HG02840 (cell line): Measurements from ENCODE around the gene GGTLC1.

ENCODE experiments used
- ATAC-seq: cut with Tn5 transposase; IDR thresholded peaks from one replicate; pipeline ENCODE4 v1.9.1; 2021; ENCODE audit warnings: mild to moderate bottlenecking, moderate library complexity, moderate number of reproducible peaks; ENCODE audit not compliant: unreplicated experiment, low FRiP score

The GGTLC1 gene

GRCh38 chr20:23988561-23988960 is at the start of gene GGTLC1:
GGTLC1 (minus strand) TSS chr20:23988779; CDS start chr20:23986611, 2,168 bp downstream.
- ATAC-seq = no peak

DNA sequence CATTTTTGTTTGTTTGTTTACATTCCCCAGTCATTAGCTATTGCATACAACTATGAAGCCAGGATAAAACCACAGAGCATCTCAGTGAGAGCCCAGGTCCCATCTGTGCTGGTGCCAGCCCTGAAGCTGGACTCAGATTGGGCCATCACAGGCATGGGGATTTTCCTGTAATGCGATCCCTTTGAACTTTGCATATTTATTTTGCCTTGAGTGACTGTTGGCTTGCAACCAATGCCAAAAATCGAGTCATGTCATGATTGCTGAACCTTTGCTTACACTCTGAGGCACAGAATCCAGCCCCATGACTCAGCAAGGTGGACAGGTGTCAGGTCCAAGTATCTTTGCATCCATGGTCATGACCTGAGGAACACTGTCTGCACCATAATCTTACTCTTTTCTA is 46.2 kb upstream of the GGTLC1 start:
- no peak for ATAC-seq

- ATAC-seq = no peak
Observed at GRCh38 chr20:24033565-24033964, 45.0 kb upstream of the GGTLC1 start.

DNA sequence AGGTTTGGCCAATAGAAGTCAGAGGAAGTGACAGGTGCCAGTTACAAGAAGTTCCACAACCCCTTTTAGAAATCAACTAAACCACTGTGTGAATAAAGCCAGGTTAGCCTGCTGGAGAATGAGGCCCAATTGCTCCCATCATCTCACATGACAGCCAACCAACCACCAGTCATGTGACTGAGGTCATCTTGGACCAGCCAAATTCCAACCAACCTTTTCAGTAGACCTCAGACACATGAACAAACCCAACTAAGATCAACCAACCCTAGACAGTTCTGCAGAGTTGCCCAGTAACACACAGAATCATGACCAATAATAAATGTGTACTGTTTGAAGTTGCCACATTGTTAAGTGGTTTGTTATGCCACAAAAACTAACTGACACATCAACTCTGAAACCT is 44.6 kb upstream of the GGTLC1 start:
- ATAC-seq = no peak

DNA sequence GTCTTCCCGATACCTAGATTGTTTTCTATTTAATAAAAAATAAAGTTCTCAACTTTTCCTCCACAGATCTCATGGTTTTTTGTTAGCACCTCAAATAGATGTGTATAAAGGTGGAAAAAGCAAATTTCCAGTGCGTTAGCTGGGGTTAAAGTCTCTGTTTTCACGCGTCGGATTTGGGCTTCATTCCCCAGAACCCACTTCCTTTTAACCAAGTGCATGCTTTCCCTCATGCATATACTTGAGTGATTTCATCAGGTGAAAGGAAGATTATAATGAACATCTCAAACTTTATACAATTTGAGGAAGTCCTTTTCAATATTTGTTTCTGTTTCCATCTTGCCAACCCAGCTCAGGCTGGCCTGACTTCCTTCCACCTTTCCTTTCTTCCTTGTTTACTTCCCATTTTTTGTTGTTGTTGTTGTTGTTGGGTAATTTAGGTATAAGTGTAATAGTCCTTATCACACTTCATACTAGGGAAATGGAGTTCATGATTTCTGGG is 43.9 kb upstream of the GGTLC1 start:
- ATAC-seq = no peak

GRCh38 chr20:24027229-24027628 is 38.6 kb upstream of the GGTLC1 start:
- no peak for ATAC-seq

DNA sequence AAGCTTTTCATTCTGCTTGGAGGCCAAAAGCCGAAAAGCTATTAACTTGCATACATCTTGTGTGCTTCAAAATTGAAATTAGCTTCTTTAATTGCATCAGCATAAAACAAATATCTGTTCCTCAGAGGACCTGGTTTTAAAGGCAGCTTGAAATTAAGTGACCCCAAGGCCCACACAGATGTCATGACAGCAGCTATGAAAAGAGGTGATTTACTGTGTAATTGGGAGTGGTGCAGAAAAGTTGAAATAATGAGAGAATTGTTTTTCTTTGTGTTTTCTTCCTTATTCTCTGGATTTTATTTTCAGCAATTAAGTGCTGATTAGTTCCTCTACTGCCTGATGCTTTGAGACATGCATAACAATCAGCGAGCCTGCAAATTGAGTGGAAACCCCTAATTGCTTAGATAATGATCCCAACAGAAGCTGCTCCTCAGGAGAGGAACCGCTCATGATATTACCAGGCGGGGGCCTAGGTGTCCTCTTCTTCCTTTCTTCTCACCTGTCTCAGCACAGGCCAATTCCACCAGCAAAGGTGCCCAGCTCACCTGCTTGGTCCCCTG is 34.1 kb upstream of the GGTLC1 start:
- ATAC-seq = no peak

DNA sequence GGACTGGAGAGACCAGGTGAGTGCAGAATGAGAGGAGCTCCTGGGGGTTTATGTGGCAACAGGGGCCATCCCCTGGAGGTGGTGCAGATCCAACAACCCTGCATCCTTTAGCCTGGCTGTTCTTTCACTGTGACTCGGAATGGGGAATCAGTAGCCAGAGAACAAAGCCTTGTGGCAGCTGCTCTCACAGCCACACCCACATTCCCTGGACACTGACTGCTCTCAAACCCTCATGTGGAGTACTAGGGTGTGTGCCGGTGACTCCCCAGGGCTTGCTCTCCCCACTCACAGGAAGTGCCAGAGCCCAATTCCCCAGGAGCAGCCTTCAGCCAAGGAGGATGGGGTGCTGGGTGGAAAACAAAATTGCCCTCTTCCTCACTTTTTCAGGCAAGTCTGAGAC is 30.2 kb upstream of the GGTLC1 start:
- no peak for ATAC-seq

DNA sequence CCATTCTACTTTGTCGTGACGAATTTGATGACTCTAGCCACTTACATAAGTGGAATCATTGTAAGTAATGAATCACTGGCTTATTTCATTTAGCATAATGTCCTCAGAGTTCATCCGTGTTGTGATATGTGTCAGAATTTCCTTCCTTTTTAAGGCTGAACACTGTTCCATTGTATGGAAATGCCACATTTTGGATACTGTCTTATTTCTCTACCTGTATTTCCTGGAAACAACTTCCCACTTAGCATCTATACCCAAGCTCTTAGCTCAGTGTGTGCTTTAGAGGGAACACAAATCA is 28.8 kb upstream of the GGTLC1 start:
- ATAC-seq = no peak

DNA sequence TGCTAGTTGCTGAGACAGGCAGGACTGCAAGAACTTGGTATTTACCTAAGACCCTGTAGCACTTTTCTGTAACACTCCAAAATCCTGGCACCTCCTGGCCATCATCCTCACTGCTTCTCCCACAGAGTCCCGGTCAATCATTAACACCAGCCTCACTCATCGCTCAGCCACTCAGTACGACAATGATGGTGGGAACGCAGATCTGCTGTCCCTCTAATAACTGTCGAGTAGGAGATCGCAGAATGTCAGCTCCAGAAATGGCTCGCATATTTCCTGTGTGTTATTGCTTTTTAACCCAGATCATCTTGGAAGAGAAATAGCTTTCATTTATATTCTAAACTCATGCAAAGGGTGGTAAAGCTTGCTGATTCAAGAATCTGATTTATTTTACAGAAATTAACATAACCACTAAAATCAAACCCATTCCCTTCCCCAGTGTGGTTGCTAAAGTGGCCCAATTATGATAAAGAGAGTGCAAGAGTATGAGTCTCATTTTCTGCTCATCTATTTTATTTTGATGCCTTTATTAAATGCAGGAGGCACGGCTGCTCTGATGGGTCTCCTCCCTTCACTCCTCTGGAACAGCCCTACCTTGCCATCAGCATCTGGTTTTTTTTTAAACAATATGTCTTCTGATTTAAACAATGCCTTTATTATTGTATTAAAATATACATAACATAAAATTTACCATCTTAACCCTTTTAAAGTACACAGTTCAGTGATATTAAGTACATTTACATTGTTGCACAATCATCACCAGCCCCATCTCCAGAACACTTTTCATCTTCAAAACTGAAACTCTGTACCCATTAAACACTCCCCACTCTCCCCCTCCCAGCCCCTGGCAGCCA is 28.3 kb upstream of the GGTLC1 start:
- no peak for ATAC-seq

- ATAC-seq = no peak
Observed at GRCh38 chr20:24013953-24014352, 25.4 kb upstream of the GGTLC1 start.

- no peak for ATAC-seq
Observed at GRCh38 chr20:24011282-24011681, 22.7 kb upstream of the GGTLC1 start.

GRCh38 chr20:24007758-24008157 is 19.2 kb upstream of the GGTLC1 start:
- no peak for ATAC-seq

DNA sequence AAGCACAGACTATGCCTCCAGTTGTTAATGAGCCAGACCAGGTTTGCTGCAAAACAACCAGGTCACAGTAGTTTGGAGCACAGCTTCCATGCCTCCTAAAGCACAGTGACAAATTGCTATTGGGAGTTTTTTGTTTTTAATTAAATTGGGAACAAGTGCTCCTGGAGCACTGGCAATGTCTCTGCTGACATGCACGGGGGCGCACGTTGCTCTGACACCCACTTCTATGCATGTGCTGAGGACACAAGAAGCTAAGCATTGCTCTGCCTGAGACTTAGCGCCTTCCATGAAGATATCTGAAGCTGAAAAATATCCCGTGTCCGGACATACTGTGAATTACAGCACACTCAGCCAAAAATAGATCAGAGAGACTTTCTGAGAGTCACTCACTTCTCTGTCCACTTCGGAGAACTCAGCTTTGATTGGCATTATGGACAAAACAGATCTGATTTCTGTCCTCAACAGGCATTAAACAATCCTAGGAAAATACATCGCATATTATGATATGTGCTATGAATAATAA is 18.6 kb upstream of the GGTLC1 start:
- no peak for ATAC-seq

DNA sequence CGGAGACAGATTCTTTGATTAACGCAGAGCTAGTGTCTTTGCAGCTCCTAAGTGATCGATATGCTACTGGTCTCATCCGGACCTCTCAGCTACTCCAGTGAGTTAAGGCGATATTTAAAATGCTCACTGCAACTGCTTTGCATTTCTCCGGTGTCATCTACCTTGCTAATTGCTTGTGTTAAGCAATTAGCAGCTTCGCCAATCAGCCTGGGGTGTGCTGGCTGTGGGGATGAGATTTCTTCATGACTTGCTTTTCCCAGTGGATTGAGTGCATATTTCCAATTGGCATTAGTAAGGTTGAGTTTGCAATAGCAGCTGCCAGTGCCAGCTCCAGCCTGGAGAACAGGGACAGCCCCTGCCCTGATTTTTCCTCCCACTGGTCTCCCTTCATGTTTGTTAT is 18.0 kb upstream of the GGTLC1 start:
- no peak for ATAC-seq

- ATAC-seq = no peak
Observed at GRCh38 chr20:24004471-24004870, 15.9 kb upstream of the GGTLC1 start.

- no peak for ATAC-seq
Observed at GRCh38 chr20:24002896-24003295, 14.3 kb upstream of the GGTLC1 start.

GRCh38 chr20:24001712-24002405 is 13.3 kb upstream of the GGTLC1 start:
- no peak for ATAC-seq

DNA sequence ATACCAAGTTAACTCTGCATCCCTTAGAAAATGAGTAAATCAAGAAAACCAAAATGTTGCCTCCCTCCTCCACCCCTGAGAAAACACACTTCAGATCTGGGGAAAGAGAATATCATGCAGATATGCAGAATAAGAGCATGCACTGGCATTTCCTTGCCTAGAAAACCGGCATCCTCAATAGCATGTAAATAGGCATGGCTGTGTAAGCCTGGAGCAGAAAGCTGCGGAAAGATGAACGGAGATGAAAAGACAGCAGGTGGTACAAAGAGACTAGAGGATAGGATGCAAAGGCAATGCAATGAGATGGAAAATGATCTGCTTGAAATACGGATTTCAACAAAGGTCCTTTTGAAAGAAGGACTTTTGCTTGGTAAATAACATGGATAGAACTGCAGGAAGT is 10.3 kb upstream of the GGTLC1 start:
- no peak for ATAC-seq

- ATAC-seq = no peak
Observed at GRCh38 chr20:23998392-23998791, 9.8 kb upstream of the GGTLC1 start.

- ATAC-seq = no peak
Observed at GRCh38 chr20:23995905-23996666, 7.5 kb upstream of the GGTLC1 start.
